SK-N-MC (cell line): ENCODE results near the gene CLASRP.

Source experiments
- DNase-seq: peaks from one replicate; pipeline ENCODE4 v3.0.0-alpha.2; 2011; ENCODE audit warnings: low read depth, low spot score
- H3K27ac ChIP-seq: fragments of 200-600 bp; sonication (generic); 2 replicates; pipeline ENCODE4 v1.5.1; 2016; ENCODE audit warnings: mixed run types
- H3K36me3 ChIP-seq: fragments of 200-600 bp; sonication (generic); 2 replicates; pipeline ENCODE4 v1.6.1; 2017; ENCODE audit warnings: antibody characterized with exemption, low read length, mixed read lengths; ENCODE audit not compliant: insufficient read depth
- H3K4me3 ChIP-seq: fragments of 200-600 bp; sonication (generic); 2 replicates; pipeline ENCODE4 v1.5.1; 2016
- H3K9ac ChIP-seq: fragments of 200-600 bp; sonication (generic); 2 replicates; pipeline ENCODE4 v1.8.0; 2017; ENCODE audit warnings: mixed run types, mixed read lengths; ENCODE audit not compliant: insufficient read length
- H3K9me3 ChIP-seq: fragments of 200-600 bp; sonication (generic); 2 replicates; pipeline ENCODE4 v1.6.1; 2017; ENCODE audit warnings: low read depth, mild to moderate bottlenecking, antibody characterized with exemption, low read length, moderate library complexity, mixed read lengths
- EZH2 ChIP-seq: fragments of 200-600 bp; sonication (generic); IDR thresholded peaks from one replicate; pipeline ENCODE4 v1.6.1; 2017; ENCODE audit warnings: antibody characterized with exemption
- FOXP2 ChIP-seq: optimal IDR thresholded peaks from 2 replicates; pipeline ENCODE3; 2011; ENCODE audit warnings: mild to moderate bottlenecking, moderate library complexity; ENCODE audit not compliant: insufficient read depth; ENCODE audit errors: extremely low read length, control extremely low read depth
- POLR2AphosphoS5 ChIP-seq: IDR thresholded peaks from 2 replicates; pipeline ENCODE4 v1.6.1; 2012; ENCODE audit warnings: mild to moderate bottlenecking, low read depth, low read length, borderline replicate concordance

The CLASRP gene

GRCh38 chr19:45119582-45119981, 80.7 kb downstream of the CLASRP start:
- no peak for TF ChIP-seq FOXP2
- TF ChIP-seq EZH2: no peak
- no peak for TF ChIP-seq POLR2AphosphoS5
- H3K4me3 ChIP-seq: no peak overlapping the region
- no peak for DNase-seq
- H3K36me3 ChIP-seq: no peaks in the 10 kb centered on the region
- no peaks in the 10 kb centered on the region for H3K9me3 ChIP-seq
- no peak overlapping the region for H3K27ac ChIP-seq
- no peak overlapping the region for H3K9ac ChIP-seq
